ENCODE measurements around the gene C18orf63.
"Not testable (repeated sequence)": the region's sequence is repeated elsewhere in the genome, so short reads cannot be mapped to it uniquely, and the experiment has no call there.

The C18orf63 gene

GRCh38 chr18:74315464-74316256 lies at the start of gene C18orf63:
Gene C18orf63 (plus strand): TSS chr18:74315839. CDS start chr18:74317866, 2,027 bp downstream.
- no peak for DNase-seq

GRCh38 chr18:74266161-74266560 lies 49.5 kb upstream of the C18orf63 start:
- DNase-seq: no peak

GRCh38 chr18:74268175-74268574 lies 47.5 kb upstream of the C18orf63 start:
- DNase-seq: no peak

GRCh38 chr18:74268933-74269620 lies 46.6 kb upstream of the C18orf63 start:
- no peak for DNase-seq

- DNase-seq: no peak
Observed at GRCh38 chr18:74271635-74272034, 44.0 kb upstream of the C18orf63 start.

GRCh38 chr18:74273394-74273793 lies 42.2 kb upstream of the C18orf63 start:
- DNase-seq: no peak

GRCh38 chr18:74274700-74275099 lies 40.9 kb upstream of the C18orf63 start:
- DNase-seq: no peak

GRCh38 chr18:74275736-74276135 lies 39.9 kb upstream of the C18orf63 start:
- no peak for DNase-seq

GRCh38 chr18:74276609-74277008 lies 39.0 kb upstream of the C18orf63 start:
- no peak for DNase-seq

GRCh38 chr18:74277296-74277695 lies 38.3 kb upstream of the C18orf63 start:
- DNase-seq: no peak

GRCh38 chr18:74278058-74278457 lies 37.6 kb upstream of the C18orf63 start:
- DNase-seq: no peak

GRCh38 chr18:74278983-74279382 lies 36.7 kb upstream of the C18orf63 start:
- DNase-seq: no peak

GRCh38 chr18:74281011-74281979 lies 34.3 kb upstream of the C18orf63 start:
- DNase-seq: no peak

- no peak for DNase-seq
Observed at GRCh38 chr18:74281980-74282754, 33.5 kb upstream of the C18orf63 start.

GRCh38 chr18:74282755-74283554 lies 32.7 kb upstream of the C18orf63 start:
- no peak for DNase-seq

- DNase-seq: no peak
Observed at GRCh38 chr18:74283646-74284045, 32.0 kb upstream of the C18orf63 start.

GRCh38 chr18:74284191-74284979 lies 31.3 kb upstream of the C18orf63 start:
- no peak for DNase-seq

- no peak for DNase-seq
Observed at GRCh38 chr18:74284980-74285355, 30.7 kb upstream of the C18orf63 start.

- DNase-seq: not testable (repeated sequence)
Observed at GRCh38 chr18:74285583-74285982, 30.1 kb upstream of the C18orf63 start.

GRCh38 chr18:74286106-74286855 lies 29.4 kb upstream of the C18orf63 start:
- no peak for DNase-seq
